Activated effector memory CD4-positive, alpha-beta T cell treated with anti-CD3 and anti-CD28 coated beads, Interleukin-2, amount 50 U/mL, for 16 hours (primary cell): ENCODE data around the gene RFLNA.
"Not testable (repeated sequence)": the region's sequence is repeated elsewhere in the genome, so short reads cannot be mapped to it uniquely, and the experiment has no call there.

Source experiments
- DNase-seq: peaks from one replicate; pipeline ENCODE4 v3.0.0-alpha.2; 2020

RFLNA gene

DNA sequence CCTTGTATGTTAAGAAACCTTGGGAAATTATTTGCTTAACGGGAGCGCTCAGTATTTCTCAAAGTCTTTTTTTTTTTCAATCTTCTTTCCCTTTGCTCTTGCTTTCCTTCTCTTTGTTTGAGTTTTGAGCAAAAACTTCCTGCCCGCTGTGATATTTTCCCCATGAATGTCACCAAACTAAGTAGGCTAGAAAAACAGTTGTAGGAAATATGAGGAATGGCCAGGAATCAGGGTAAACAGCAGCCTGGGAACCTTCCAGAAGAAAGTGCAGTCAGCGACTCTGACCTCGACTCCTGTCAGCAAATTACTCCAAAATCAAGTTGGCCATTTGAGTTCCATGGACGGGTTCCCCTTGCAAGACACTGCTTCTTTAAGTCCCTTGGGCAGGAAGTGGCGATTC is 11.6 kb upstream of the RFLNA start:
- DNase-seq: no peak

DNA sequence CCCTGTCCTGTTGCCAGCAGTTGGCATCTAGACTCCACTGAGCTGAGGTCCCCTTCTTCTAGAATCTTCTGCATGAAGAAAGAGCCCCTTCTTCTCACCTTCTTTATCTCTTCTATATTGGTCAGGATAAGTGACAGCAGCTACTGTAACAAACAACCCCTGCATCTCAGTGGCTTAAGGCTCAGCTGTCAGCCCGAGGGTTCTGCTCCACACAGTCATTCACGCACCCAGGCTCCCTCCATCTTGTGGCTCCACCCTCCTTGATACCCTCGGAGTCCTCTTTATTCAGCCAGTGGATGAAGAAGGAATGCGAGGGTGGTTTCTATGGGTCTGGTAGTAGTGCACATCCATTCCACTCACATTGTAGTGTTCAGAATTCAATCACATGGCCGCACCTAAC is 10.5 kb upstream of the RFLNA start:
- no peak for DNase-seq

- DNase-seq: no peak
Observed at GRCh38 chr12:124286414-124286813, 8.5 kb upstream of the RFLNA start.

DNA sequence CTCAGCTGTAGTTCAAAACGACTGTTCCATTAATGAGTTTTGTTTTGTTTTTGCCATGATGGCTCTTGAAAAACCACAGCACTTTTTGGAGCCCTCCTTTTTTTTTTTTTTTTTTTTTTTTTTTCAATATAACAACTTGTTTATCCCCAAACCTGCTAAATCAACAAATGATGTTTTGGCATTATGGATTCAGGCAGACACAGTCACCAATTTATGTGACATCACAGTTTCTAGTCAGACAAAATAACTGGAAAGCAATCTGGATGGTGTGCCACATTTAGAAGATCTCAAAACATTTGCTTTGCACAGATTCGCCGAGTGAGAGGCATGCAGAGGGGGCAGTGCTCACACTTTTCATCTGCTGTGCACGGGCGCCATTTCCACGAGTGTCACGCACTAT is 7.9 kb upstream of the RFLNA start:
- DNase-seq: no peak

DNA sequence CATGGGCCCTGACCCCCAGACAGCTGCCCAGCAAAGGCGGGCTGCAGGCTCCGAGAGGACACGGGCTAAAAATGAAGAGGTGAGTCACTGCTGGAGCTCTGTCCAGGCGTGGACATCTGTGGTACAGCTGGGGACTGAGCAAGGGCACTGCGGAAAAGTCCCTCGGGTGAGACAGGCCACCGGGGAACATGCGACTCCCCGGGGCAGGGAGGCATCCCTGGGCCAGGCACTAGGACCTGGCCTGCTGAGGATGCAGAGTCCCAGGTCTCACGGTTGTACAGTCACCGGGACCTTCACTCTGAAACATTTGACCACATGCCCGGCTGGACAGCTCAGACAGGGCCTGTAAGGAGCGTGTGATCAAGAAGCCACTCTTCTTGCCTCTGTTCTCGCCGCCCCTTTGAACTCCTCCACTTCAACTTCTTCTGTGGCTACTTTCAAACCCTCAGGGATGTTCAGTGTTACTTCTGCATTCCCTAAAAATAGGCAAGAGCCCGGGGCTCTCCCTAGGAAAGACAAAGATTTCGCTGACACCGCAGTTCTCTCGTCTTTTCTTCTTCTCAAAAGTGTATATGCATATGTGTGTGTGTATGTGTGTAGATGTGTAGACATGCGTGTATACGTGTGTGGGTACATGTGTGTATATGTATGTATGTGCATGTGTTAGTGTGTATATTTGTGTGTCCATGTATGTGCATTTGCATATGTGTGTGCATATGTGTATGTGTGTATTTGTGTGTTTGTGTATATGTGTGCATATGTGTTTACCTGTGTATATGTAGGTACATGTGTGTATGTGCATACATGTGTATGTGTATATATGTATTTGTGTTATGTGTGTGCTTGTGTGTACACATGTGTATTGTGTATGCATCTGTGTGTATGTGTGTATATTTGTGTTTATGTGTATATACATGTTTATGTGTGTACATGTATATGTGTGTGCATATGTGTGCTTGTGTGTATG is 5.0 kb upstream of the RFLNA start:
- DNase-seq: no peak

- DNase-seq: no peak
Observed at GRCh38 chr12:124292385-124292784, 2.5 kb upstream of the RFLNA start.

GRCh38 chr12:124293286-124294003 is 1.4 kb upstream of the RFLNA start:
- DNase-seq: no peak

DNA sequence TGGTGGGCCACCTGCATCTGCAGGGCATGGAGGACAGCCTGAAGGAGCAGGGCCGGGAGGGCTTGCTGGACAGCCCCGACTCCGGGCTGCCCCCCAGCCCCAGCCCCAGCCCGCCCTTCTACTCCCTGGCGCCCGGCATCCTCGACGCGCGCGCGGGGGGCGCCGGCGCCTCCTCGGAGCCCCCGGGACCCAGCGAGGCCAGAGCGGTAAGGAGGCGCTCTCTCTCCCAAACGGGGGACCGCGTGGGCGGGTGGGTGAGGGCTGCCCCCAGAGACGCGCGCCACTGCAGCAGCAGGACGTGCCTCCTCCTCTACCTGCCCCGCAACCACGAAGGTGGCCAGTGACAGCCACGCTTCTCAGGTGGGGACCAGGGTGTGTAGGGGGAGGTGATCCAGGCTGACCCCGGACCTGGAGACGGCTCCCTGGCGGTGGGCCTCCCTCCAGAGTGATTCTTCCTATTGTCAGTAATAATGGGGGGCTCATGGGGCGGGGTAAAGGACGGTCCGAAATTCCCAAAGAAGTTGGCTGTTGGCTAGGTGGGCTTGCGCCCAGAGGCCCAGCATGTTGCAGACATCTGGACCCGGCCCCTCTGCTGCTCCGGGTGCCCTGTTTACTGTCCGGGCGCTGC is 652 bp downstream of the RFLNA start:
- DNase-seq: no peak

DNA sequence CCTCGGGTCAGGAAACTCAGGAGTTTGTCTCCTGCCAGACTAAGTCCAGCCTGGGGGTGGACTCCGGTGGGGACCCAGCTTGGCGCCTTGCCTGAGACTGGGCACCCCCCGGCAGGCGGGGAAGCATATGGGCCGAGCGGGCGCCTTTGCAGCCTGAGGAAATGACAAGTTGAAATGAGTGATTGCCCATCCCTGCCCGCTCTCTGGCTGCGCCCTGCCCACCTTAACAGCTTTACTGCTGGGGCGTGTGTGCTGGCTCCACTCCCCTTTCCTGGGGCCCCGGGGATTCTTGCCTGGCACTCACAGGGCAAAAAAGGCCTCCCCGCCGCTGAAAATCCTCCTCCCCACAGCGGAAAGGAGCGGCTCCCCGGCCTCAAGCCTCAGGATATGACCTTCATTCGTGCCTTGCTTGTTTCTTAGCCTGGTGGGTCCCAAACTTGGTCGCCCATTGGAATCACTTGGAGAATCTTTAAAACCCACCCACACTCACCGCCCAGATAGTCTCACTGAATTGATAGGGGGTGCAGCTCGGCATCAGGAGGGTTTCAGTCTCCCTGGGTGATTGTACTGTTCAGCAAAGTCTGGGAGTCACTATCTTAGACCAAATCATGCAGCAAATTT is 1.5 kb downstream of the RFLNA start:
- DNase-seq: no peak

DNA sequence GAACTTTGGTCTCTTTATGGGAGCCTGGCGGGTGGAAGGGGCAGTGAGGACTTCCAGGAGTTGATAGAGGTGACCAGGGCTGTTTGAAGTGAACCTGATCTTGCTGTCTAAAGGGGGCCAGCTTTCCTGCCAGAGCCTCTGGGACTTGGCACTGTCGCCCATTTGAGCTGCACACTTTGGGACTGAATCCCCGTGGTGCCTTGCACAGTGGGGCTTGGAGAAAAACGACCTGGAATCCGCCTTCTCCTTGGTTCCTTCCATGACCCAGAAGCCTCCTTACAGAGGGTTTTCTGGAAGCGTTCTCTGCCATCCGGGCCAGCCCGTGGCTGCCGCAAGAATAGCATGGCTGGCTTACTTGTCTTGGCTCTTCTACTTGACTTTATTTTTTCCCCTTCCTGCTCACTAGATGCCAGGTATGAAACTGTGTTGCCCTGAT is 2.0 kb downstream of the RFLNA start:
- no peak for DNase-seq

DNA sequence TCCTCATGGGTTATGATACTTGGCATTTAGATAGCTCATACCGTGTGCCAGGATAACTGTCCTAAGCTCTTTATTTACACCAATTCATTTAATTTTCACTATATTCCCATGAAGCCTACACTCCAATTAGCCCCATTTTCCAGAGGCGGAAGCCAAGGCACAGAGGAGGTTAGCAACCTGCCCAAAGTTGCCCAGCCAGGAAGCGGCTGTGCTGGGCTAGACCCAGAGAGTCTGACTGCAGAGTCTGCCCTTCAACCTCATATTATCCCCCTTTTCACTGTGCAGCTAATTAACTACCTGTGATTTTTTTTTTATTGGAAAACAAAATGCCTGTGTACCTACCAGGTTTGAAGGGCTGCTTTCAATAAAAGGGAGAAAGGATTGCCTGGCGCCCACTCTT is 2.5 kb downstream of the RFLNA start:
- DNase-seq: no peak

DNA sequence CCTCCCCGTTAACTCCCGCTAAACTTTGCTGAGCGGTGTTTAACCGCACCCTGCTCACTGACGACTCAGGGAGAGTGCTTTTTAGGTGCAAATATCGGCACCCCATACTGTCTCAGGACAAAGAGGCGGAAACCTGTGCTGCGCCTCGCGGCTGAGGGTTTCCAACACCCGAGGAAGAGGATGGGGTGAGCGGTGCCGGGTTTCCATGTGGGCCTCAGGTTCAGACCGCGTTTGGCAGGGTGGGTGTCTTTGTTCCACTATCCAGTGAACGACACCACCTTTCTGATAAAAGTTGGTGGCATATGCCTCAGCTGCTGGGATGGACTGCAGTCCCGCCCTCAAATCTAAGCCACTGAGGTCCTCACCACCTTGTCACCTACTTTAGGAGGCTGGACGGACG is 3.0 kb downstream of the RFLNA start:
- no peak for DNase-seq

- no peak for DNase-seq
Observed at GRCh38 chr12:124298685-124299410, 4.0 kb downstream of the RFLNA start.

GRCh38 chr12:124299628-124300388 is 4.9 kb downstream of the RFLNA start:
- DNase-seq: no peak

- DNase-seq: not testable (repeated sequence)
Observed at GRCh38 chr12:124300657-124301056, 5.8 kb downstream of the RFLNA start.

DNA sequence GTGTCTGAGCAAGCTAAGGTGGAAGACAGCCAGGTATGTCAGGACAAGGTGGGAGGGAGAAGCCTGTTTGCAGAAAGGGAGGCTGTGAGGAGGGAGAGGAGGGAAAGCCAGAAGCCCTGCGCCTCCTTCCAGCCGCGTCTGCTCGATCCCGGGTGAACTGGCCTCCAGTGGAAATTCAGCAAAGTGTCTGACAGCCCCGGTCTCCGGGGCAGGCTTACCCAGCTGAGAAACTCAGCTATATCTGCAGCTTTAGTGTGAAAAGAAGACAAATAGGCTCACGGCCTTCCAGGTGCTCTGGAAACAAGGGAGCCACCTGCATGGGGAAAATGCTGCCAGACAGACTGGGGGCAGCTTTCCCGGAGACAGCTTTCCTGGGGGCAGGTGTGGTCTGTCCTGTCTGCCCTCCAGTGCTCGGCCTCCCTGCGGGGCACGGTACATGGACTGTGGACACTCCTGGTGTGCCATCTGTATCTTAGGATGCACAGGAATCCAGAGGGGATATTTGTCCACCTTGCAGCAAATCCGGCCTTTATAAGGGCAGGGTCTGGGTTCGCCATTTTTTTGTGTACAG is 6.3 kb downstream of the RFLNA start:
- no peak for DNase-seq

- DNase-seq: no peak
Observed at GRCh38 chr12:124302241-124302806, 7.4 kb downstream of the RFLNA start.

GRCh38 chr12:124302807-124303578 is 8.1 kb downstream of the RFLNA start:
- no peak for DNase-seq

- DNase-seq: no peak
Observed at GRCh38 chr12:124303579-124304313, 8.9 kb downstream of the RFLNA start.
